HG03439 (cell line): ENCODE measurements around the gene TCFL5.

Source experiments
- ATAC-seq: cut with Tn5 transposase; IDR thresholded peaks from one replicate; pipeline ENCODE4 v1.9.1; 2021; ENCODE audit warnings: mild to moderate bottlenecking, moderate library complexity; ENCODE audit not compliant: unreplicated experiment

TCFL5 gene

GRCh38 chr20:62824476-62825332 lies 36.9 kb downstream of the TCFL5 start:
- ATAC-seq = no peak

- no peak for ATAC-seq
These were observed 37.7 kb downstream of the TCFL5 start for GRCh38 chr20:62823688-62824475.

- ATAC-seq = no peak
These were observed 38.6 kb downstream of the TCFL5 start for GRCh38 chr20:62822788-62823651.

DNA sequence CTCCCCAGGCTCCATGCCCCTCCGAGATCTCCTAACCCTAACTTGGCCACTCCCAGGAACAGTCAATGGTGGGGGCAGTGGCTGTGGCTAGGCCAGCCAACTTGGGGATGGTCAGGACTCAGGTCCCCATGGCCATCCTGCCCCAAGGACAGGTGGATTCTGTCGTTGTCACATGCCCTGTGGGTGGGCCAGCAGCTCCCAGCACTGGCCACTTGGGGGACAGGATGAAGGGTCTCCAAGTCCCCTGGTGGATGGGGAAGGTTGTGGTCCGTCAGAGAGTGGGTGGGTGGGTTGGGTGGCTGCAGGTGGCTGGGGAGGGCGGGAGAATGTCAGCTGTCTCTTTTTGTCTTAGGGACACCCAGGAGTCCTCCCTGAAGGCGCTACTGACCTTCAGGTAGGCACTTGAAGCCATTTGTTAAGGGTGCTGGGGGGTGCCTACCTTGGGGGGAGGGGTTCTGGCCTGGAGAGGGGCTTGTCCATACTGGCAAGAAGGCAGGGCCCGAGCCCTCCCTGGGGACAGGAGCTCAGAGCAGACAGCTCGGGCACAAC lies 39.3 kb downstream of the TCFL5 start:
- no peak for ATAC-seq

GRCh38 chr20:62821726-62822210 lies 39.9 kb downstream of the TCFL5 start:
- ATAC-seq = no peak

- no peak for ATAC-seq
These were observed 40.5 kb downstream of the TCFL5 start for GRCh38 chr20:62820962-62821725.

- no peak for ATAC-seq
These were observed 41.2 kb downstream of the TCFL5 start for GRCh38 chr20:62820208-62820961.

DNA sequence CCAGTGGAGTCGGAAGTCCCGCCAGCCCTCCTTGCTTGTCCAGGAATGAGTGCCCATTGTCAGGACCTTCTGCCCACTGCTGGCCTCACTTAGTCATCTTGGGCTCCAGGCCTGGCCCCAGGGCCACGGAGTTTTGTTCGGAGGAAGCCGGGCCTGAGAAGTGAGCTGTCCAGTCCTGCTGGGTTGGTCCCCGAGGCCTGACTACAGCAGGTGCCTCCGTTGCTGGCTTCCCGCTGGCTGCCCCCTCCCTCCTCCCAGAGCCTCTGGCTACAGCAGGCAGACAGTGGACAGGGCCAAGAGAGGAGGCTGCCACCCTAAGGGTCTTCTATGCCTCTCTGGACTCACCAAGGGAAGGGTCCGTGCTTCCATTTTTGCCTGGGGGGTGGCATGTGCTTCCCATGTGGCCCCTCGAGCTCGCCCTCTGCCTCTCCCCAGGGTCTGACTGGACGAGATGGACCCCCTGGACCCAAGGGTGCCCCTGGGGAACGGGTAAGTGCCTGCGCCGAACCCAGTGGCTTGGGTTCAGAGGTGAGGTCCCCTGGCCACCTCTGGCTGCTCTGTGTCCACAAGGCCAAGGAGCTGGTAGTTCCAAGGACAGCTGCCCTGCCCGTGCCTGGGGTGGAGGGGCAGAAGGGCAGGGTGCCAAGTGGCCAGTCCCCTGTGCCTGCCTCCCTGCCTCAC lies 42.0 kb downstream of the TCFL5 start:
- no peak for ATAC-seq

- no peak for ATAC-seq
These were observed 42.8 kb downstream of the TCFL5 start for GRCh38 chr20:62818592-62819493.

- no peak for ATAC-seq
These were observed 43.5 kb downstream of the TCFL5 start for GRCh38 chr20:62817975-62818591.

DNA sequence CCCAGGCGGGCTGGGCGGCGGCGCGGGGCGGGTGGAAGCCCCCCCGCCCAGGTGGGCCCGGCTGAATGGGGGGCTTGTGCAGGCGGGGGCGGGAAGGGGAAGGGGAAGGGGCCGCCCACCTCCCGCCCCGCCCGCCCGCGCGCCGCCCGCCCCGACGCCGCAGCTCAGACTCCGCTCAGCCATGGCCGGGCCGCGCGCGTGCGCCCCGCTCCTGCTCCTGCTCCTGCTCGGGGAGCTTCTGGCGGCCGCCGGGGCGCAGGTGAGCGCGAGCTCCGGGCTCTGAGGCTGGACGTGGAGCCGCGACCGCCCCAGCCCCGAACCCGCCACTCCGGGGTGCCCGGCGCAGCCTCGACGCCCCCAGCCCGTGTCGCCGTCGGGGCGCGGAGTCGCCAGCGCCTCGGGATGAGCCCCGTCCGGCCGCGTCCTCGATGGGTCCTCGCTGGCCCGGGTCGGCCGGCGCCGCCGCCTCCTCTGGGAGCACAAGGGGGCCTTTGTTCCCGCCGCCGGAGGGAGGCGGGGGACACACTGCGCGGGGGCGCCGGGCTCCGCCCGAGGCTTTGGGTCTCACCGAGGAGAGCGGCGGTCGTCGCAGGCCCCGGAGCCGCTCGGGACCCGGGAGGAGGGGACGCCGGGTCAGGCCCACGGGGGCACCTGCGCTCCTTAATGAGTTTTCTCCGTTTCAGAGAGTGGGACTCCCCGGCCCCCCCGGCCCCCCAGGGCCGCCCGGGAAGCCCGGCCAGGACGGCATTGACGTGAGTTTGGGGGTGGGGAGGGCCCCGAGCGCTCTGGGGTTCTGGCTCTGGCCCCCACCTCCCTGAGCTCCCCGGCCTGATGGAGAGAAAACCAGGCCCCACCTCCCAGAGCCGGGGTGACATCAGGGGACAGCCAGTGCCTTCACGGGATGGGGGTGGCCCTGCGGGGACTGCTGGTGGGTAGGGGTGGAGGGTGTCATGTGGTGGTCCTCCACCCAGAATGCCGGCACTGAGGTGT lies 44.4 kb downstream of the TCFL5 start, which contains the start of gene COL9A3:
TSS of gene COL9A3 (plus strand) at position 167 of the 990 bp plus-strand sequence. CDS start at position 182, 15 bp downstream.
- no peak for ATAC-seq

GRCh38 chr20:62816031-62816883 lies 45.4 kb downstream of the TCFL5 start:
- ATAC-seq = no peak

- no peak for ATAC-seq
These were observed 46.3 kb downstream of the TCFL5 start for GRCh38 chr20:62815066-62815991.

GRCh38 chr20:62814709-62815065 lies 46.9 kb downstream of the TCFL5 start:
- no peak for ATAC-seq
